T-helper 22 cell (primary cell): ENCODE results near the gene MYCBPAP.

Experiments
- DNase-seq: peaks from one replicate; pipeline ENCODE4 v3.0.0-alpha.2; 2020; ENCODE audit warnings: low read depth

Gene MYCBPAP

GRCh38 chr17:50519141-50519834 is 11.0 kb downstream of the MYCBPAP start:
- DNase-seq = no peak

GRCh38 chr17:50520483-50520882 is 12.2 kb downstream of the MYCBPAP start:
- no peak for DNase-seq

- no peak for DNase-seq
Measured at GRCh38 chr17:50521514-50521913, 13.3 kb downstream of the MYCBPAP start.

GRCh38 chr17:50522766-50523165 is 14.5 kb downstream of the MYCBPAP start:
- DNase-seq = no peak

GRCh38 chr17:50523208-50523607 is 15.0 kb downstream of the MYCBPAP start:
- DNase-seq = no peak

GRCh38 chr17:50524838-50525237 is 16.6 kb downstream of the MYCBPAP start:
- no peak for DNase-seq

- DNase-seq = no peak
Measured at GRCh38 chr17:50527155-50527762, 19.0 kb downstream of the MYCBPAP start.

- DNase-seq = no peak
Measured at GRCh38 chr17:50527949-50528474, 19.8 kb downstream of the MYCBPAP start.

- no peak for DNase-seq
Measured at GRCh38 chr17:50529849-50530248, 21.6 kb downstream of the MYCBPAP start.

GRCh38 chr17:50531428-50532025 is 23.3 kb downstream of the MYCBPAP start:
- DNase-seq = no peak

GRCh38 chr17:50532452-50533024 is 24.3 kb downstream of the MYCBPAP start, which contains the start of gene EPN3:
TSS of gene EPN3 (plus strand) at chr17:50532735. CDS start at chr17:50536557, 3,822 bp downstream.
- DNase-seq = no peak

- no peak for DNase-seq
Measured at GRCh38 chr17:50533185-50533584, 24.9 kb downstream of the MYCBPAP start.

- DNase-seq = no peak
Measured at GRCh38 chr17:50533720-50534148, 25.5 kb downstream of the MYCBPAP start.

- no peak for DNase-seq
Measured at GRCh38 chr17:50534222-50534978, 26.2 kb downstream of the MYCBPAP start.

- DNase-seq = no peak
Measured at GRCh38 chr17:50534979-50535326, 26.7 kb downstream of the MYCBPAP start.

- DNase-seq = no peak
Measured at GRCh38 chr17:50535407-50535806, 27.2 kb downstream of the MYCBPAP start.

- DNase-seq = no peak
Measured at GRCh38 chr17:50536683-50537646, 28.7 kb downstream of the MYCBPAP start.

- no peak for DNase-seq
Measured at GRCh38 chr17:50537721-50538548, 29.7 kb downstream of the MYCBPAP start.

GRCh38 chr17:50538549-50539410 is 30.5 kb downstream of the MYCBPAP start:
- DNase-seq = no peak
